Tibial nerve (tissue), 4 donors: ENCODE results near the gene TMEM63C. TPM values are rescaled to one million over a fixed set of nuclear protein-coding genes. Genes with fewer than 3 reads are reported as not detected.

Experiments used
- DNase-seq, 2 donors: peaks; one replicate each; pipeline ENCODE4 v3.0.0-alpha.2; 2019; ENCODE audit warnings: low spot score in 2 of 2
- H3K27ac ChIP-seq, 4 donors: fragments of 200-600 bp; sonication (generic) in 3 of 4; one replicate each; pipeline ENCODE4 v1.5.1; 2017 to 2019; ENCODE audit warnings: mild to moderate bottlenecking in 1 of 4
- H3K27me3 ChIP-seq, 2 donors: fragments of 200-600 bp; sonication (generic) in 1 of 2; one replicate each; pipeline versions ENCODE4 v1.5.1 to v1.6.0; 2017 to 2019
- H3K36me3 ChIP-seq, 3 donors: fragments of 200-600 bp; sonication (generic); one replicate each; pipeline ENCODE4 v1.5.1; 2018 to 2019
- H3K4me1 ChIP-seq, 4 donors: fragments of 200-600 bp; sonication (generic) in 3 of 4; one replicate each; pipeline ENCODE4 v1.5.1; 2017 to 2019
- H3K4me3 ChIP-seq, 4 donors: fragments of 200-600 bp; sonication (generic) in 3 of 4; one replicate each; pipeline ENCODE4 v1.5.1; 2017 to 2019; ENCODE audit warnings: mild to moderate bottlenecking in 1 of 4, moderate library complexity in 1 of 4
- H3K9me3 ChIP-seq, 4 donors: fragments of 200-600 bp; sonication (generic) in 3 of 4; one replicate each; pipeline ENCODE4 v1.5.1; 2017 to 2019
- CTCF ChIP-seq, 5 experiments: fragments of 200-600 bp in 3 of 5; fragments of 450-650 bp in 2 of 5; sonication (generic) in 3 of 5; IDR thresholded peaks; one replicate each; pipeline ENCODE4 v1.5.1; 2016 to 2019; ENCODE audit warnings: antibody characterized with exemption in 5 of 5, mild to moderate bottlenecking in 3 of 5, moderate library complexity in 2 of 5
- EP300 ChIP-seq, 2 donors: sonication (generic); formaldehyde crosslinking; IDR thresholded peaks; one replicate each; pipeline ENCODE4 v1.6.1; 2017; ENCODE audit warnings: antibody characterized with exemption in 2 of 2, mild to moderate bottlenecking in 1 of 2
- POLR2A ChIP-seq, 2 donors: fragments of 450-650 bp; IDR thresholded peaks; one replicate each; pipeline ENCODE4 v1.6.1; 2017; ENCODE audit warnings: antibody characterized with exemption in 2 of 2, mild to moderate bottlenecking in 2 of 2, moderate library complexity in 2 of 2
- WGBS, 2 donors: methylation state at CpG; one replicate each; pipeline ENCODE4 v1.1.5; 2018; 5-methylcytosine and 5-hydroxymethylcytosine counted together
- total RNA-seq, 4 donors: library from RNA; depleted of rRNA; stranded (reverse); fragments of >200 nt; gene quantifications; one replicate each; pipeline ENCODE4 v1.1.0, GENCODE V29; 2016

TMEM63C gene
- total RNA-seq, 4 donors from 2014 or later, result not detected

- no peak for DNase-seq
- H3K9me3 ChIP-seq, result no peaks in the 10 kb centered on the region
- WGBS, 2 donors, result 45 to 53% methylated on average over 11 of the region's 11 CpGs
- peaks cover 0 to 11% (median 0%) of the 10 kb centered on the region in 4 donors for H3K4me1 ChIP-seq
- no peak for TF ChIP-seq CTCF (IDR thresholded peaks at IDR 0.05)
- H3K27me3 ChIP-seq, result peaks cover 0 to 60% of the 10 kb centered on the region in 2 donors
- H3K36me3 ChIP-seq, result no peaks in the 10 kb centered on the region
- no peak overlapping the region for H3K27ac ChIP-seq
- no peak overlapping the region for H3K4me3 ChIP-seq
Observed at GRCh38 chr14:77157740-77158139, 23.9 kb upstream of the TMEM63C start.

DNA sequence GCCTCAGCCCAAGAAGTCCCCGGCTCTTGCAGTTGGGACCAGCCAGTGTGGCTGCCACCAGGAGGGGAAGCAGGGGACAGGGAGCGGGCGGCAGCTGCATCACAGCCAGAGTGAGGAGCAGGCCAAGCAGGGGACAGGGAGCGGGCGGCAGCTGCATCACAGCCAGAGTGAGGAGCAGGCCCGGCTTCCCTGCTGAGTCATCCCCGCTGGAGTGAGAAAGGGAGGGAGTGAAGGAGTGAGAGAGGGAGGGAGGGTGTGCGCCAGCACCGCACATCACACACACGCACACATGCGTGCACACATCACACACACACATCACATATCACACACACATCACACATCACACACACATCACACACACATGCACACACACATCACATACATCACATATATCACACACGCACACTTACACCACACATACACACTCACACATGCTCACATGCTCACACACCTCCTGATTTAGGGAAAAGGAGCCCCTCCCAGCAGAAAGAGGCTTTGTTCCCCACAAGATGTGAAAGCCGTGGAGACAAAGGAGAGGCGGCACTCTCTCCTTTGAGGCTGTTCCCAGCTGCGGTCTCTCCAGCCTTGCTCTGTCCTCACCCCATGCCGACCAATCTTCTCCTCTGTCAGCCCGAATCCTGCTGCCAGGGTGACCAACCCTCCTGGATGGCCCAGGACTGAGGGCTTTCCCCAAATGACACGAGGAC, 23.3 kb upstream of the TMEM63C start:
- TF ChIP-seq EP300 (IDR thresholded peaks at IDR 0.05), result no peak
- TF ChIP-seq CTCF (IDR thresholded peaks at IDR 0.05), result no peak
- no peak for TF ChIP-seq POLR2A (IDR thresholded peaks at IDR 0.05)
- H3K36me3 ChIP-seq, result no peaks in the 10 kb centered on the region
- no peaks in the 10 kb centered on the region for H3K9me3 ChIP-seq
- H3K4me1 ChIP-seq, result peaks cover 0 to 11% (median 0%) of the 10 kb centered on the region in 4 donors
- 19 to 20% methylated on average over 17 to 18 of the region's 18 CpGs for WGBS, 2 donors
- H3K27me3 ChIP-seq, result peaks cover 0 to 54% of the 10 kb centered on the region in 2 donors
- H3K27ac ChIP-seq, result no peak overlapping the region
- no peak overlapping the region for H3K4me3 ChIP-seq
- DNase-seq, result no peak

GRCh38 chr14:77158882-77159255, 22.7 kb upstream of the TMEM63C start:
- H3K4me3 ChIP-seq, result no peak overlapping the region
- TF ChIP-seq POLR2A (IDR thresholded peaks at IDR 0.05) (no peak), CTCF (IDR thresholded peaks at IDR 0.05) (no peak), EP300 (IDR thresholded peaks at IDR 0.05) (no peak)
- WGBS, 2 donors, result 52 to 61% methylated on average over 2 of the region's 2 CpGs

DNA sequence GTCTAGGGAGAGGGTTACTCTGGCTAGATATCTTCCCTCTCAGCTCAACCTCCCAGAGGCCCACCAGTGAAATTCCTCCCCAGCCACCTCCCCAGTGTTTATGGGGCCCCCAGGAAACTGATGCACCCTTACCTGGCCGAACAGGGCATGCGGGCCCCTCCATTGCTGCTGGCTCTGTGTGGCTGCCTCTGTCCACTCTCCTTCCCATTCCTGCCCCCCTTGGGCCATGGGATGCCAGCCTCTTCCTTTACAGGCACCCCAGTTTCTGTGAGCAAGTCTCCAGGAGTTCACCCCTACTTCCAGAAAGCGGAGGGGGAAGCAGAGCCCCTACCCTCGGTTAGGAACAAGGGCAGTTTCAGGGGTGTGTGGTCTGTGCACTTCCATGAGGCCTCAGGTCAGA, 20.6 kb upstream of the TMEM63C start:
- Histone ChIP-seq H3K4me3 (no peak overlapping the region), H3K27ac (no peak overlapping the region), H3K9me3 (no peaks in the 10 kb centered on the region), H3K4me1 (peaks cover 0 to 11% (median 0%) of the 10 kb centered on the region in 4 donors), H3K27me3 (peaks cover 0 to 32% of the 10 kb centered on the region in 2 donors), H3K36me3 (no peaks in the 10 kb centered on the region)
- WGBS, 2 donors, result 74 to 78% methylated on average over 4 of the region's 4 CpGs
- DNase-seq, result no peak
- TF ChIP-seq CTCF (IDR thresholded peaks at IDR 0.05) (no peak), POLR2A (IDR thresholded peaks at IDR 0.05) (no peak), EP300 (IDR thresholded peaks at IDR 0.05) (no peak)

More at GRCh38 chr14:77158882-77159255, 22.7 kb upstream of the TMEM63C start:
- Histone ChIP-seq H3K36me3 (no peaks in the 10 kb centered on the region), H3K27me3 (peaks cover 0 to 49% of the 10 kb centered on the region in 2 donors), H3K27ac (no peak overlapping the region), H3K9me3 (no peaks in the 10 kb centered on the region), H3K4me1 (peaks cover 0 to 11% (median 0%) of the 10 kb centered on the region in 4 donors)
- DNase-seq, result no peak

DNA sequence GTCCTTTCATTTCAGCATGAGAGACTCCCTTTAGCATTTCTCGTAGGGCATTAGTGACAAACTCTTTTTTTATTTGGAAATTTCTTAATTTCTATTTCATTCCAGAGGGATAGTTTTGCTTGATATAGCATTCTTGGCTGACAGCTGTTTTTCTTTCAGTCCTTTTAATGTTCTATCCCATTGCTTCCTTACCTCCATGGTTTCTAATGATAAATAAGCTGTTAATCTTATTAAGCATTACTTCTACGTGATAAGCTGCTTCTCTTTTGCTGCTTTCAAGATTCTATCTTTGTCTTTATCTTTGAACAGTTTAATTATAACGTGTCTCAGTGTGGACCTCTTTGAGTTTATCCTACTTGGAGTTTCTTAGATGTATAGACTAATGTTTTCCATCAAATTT, 11.6 kb upstream of the TMEM63C start:
- no peak for DNase-seq
- Histone ChIP-seq H3K27ac (no peak overlapping the region), H3K36me3 (no peaks in the 10 kb centered on the region), H3K4me1 (no peaks in the 10 kb centered on the region), H3K4me3 (no peak overlapping the region), H3K9me3 (peaks cover 0 to 22% (median 4%) of the 10 kb centered on the region in 4 donors), H3K27me3 (no peaks in the 10 kb centered on the region)
- 67% methylated on average over 3 of the region's 3 CpGs for WGBS, 2 donors
- no peak for TF ChIP-seq EP300 (IDR thresholded peaks at IDR 0.05)
- TF ChIP-seq POLR2A (IDR thresholded peaks at IDR 0.05), result no peak
- no peak for TF ChIP-seq CTCF (IDR thresholded peaks at IDR 0.05)
